GM12878 (cell line): ENCODE data around the gene RGS6. TPM values are rescaled to one million over a fixed set of nuclear protein-coding genes. Genes with fewer than 3 reads are reported as not detected.

Experiments
- ATAC-seq: fragments of 200-7000 bp; cut with Tn5 transposase; 3 replicates; pipeline ENCODE4 v1.9.1; 2020; ENCODE audit warnings: mild to moderate bottlenecking, moderate library complexity
- BruUV-seq: library from RNA; stranded (reverse); fragments of 400-500 nt; replicated peaks from 2 replicates; lab custom pipeline; 2021; lab: Mats Ljungman, UMichigan
- CTCF ChIA-PET: fragments of 300-600 bp; sonication (Branson Sonifier 250); formaldehyde crosslinking; extraction: SDS; loops from one replicate; lab custom pipeline; 2021; ENCODE audit warnings: inconsistent platforms; lab: Yijun Ruan, JAX
- POLR2A ChIA-PET: fragments of 350-600 bp; formaldehyde crosslinking; extraction: SDS; loops from one replicate; lab custom pipeline; 2021; ENCODE audit warnings: inconsistent platforms; lab: Charles Lee
- RAD21 ChIA-PET: fragments of 300-600 bp; sonication (Branson Sonifier 250); formaldehyde crosslinking; loops from one replicate; lab custom pipeline; 2023; ENCODE audit warnings: antibody characterized with exemption; ENCODE audit not compliant: unreplicated experiment; lab: Charles Lee
- SMC1A ChIA-PET: fragments of 300-600 bp; sonication (Branson Sonifier 250); formaldehyde crosslinking; loops from one replicate; lab custom pipeline; 2023; ENCODE audit not compliant: unreplicated experiment, uncharacterized antibody; lab: Charles Lee
- DNase-seq: peaks from one replicate; pipeline ENCODE4 v3.0.0-alpha.2; 2011; ENCODE audit warnings: low read depth, low spot score
- FAIRE-seq: peaks from 3 replicates; lab custom pipeline; 2011; peaks lifted over from hg19 to GRCh38; lab: Jason Lieb, UNC
- H2AFZ ChIP-seq: 2 replicates; pipeline ENCODE4 v1.6.0; 2011; ENCODE audit warnings: low read depth, low read length, control low read depth; ENCODE audit not compliant: control insufficient read depth
- H3K27ac ChIP-seq: 2 replicates; pipeline ENCODE4 v1.5.1; 2011; ENCODE audit warnings: control low read depth; ENCODE audit not compliant: control insufficient read depth, insufficient read depth
- H3K27me3 ChIP-seq, 2 experiments: replicated peaks in 1 of 2; 2 replicates each; pipeline versions ENCODE4 v1.6.0 to v1.6.1; 2011; ENCODE audit warnings: low read length in 1 of 2; ENCODE audit not compliant: control insufficient read depth in 2 of 2, insufficient read depth in 2 of 2
- H3K36me3 ChIP-seq, 2 experiments: 2 replicates each; pipeline ENCODE4 v1.5.1; 2011; ENCODE audit warnings: low read length in 1 of 2; ENCODE audit not compliant: control insufficient read depth in 2 of 2, insufficient read depth in 2 of 2
- H3K4me1 ChIP-seq: 2 replicates; pipeline ENCODE4 v1.6.1; 2011; ENCODE audit warnings: mild to moderate bottlenecking, low read length, moderate library complexity, mixed read lengths; ENCODE audit not compliant: control insufficient read depth, insufficient read depth
- H3K4me2 ChIP-seq: 2 replicates; pipeline ENCODE4 v1.6.0; 2011; ENCODE audit warnings: control low read depth; ENCODE audit not compliant: control insufficient read depth, insufficient read depth
- H3K4me3 ChIP-seq: fragments of 200-600 bp; sonication (generic); 2 replicates; pipeline ENCODE4 v1.5.1; 2016
- H3K79me2 ChIP-seq: 2 replicates; pipeline ENCODE4 v1.6.0; 2011; ENCODE audit warnings: low read length; ENCODE audit not compliant: control insufficient read depth, insufficient read depth
- H3K9ac ChIP-seq: 2 replicates; pipeline ENCODE4 v1.8.0; 2011; ENCODE audit warnings: low read length, control low read depth, mixed read lengths; ENCODE audit not compliant: control insufficient read depth, insufficient read depth
- H3K9me3 ChIP-seq: replicated peaks from 3 replicates; pipeline ENCODE4 v1.5.1; 2011; ENCODE audit warnings: mild to moderate bottlenecking, low read length; ENCODE audit not compliant: control insufficient read depth, insufficient read depth
- H4K20me1 ChIP-seq: 2 replicates; pipeline ENCODE4 v1.6.0; 2011; ENCODE audit not compliant: control insufficient read depth, insufficient read depth
- ATF3 ChIP-seq: IDR thresholded peaks from 2 replicates; pipeline ENCODE4 v1.6.1; 2011; ENCODE audit warnings: low read depth, mild to moderate bottlenecking, low read length, moderate library complexity, borderline replicate concordance; ENCODE audit errors: extremely low read depth
- BRCA1 ChIP-seq: IDR thresholded peaks from 2 replicates; pipeline ENCODE4 v1.6.1; 2011; ENCODE audit warnings: low read depth, low read length, improper control_type of control experiment
- CBX3 ChIP-seq: fragments of 200-600 bp; sonication (generic); IDR thresholded peaks from 2 replicates; pipeline ENCODE4 v1.6.1; 2016; ENCODE audit warnings: low read depth, borderline replicate concordance
- CEBPZ ChIP-seq: fragments of 150-350 bp; IDR thresholded peaks from 2 replicates; pipeline ENCODE4 v1.6.1; 2016; ENCODE audit warnings: low read depth, low read length
- CREM ChIP-seq: IDR thresholded peaks from 2 replicates; pipeline ENCODE4 v1.6.1; 2014; ENCODE audit warnings: antibody characterized with exemption, low read depth
- CTCF ChIP-seq, 3 experiments: IDR thresholded peaks in 2 of 3; conservative IDR thresholded peaks in 1 of 3; 2 replicates each; pipeline ENCODE4 v1.5.1; 2011; ENCODE audit warnings: low read depth in 3 of 3, low read length in 3 of 3, mild to moderate bottlenecking in 3 of 3, control low read depth in 2 of 3, moderate library complexity in 2 of 3, inconsistent platforms in 1 of 3, mixed read lengths in 1 of 3; ENCODE audit not compliant: control insufficient read depth in 2 of 3, insufficient read depth in 1 of 3; ENCODE audit errors: extremely low read depth in 1 of 3
- FOXK2 ChIP-seq: fragments of 450-650 bp; IDR thresholded peaks from 2 replicates; pipeline ENCODE4 v1.6.1; 2017; ENCODE audit warnings: mild to moderate bottlenecking, moderate library complexity
- IKZF2 ChIP-seq, 2 experiments: fragments of 450-650 bp; IDR thresholded peaks; 2 replicates each; pipeline ENCODE4 v1.6.1; 2017; ENCODE audit warnings: mild to moderate bottlenecking in 2 of 2, moderate library complexity in 2 of 2
- JUND ChIP-seq: IDR thresholded peaks from 2 replicates; pipeline ENCODE4 v1.6.1; 2012; ENCODE audit warnings: low read depth, mild to moderate bottlenecking, low read length, improper control_type of control experiment, moderate library complexity
- MAX ChIP-seq: IDR thresholded peaks from 2 replicates; pipeline ENCODE4 v1.6.1; 2012; ENCODE audit warnings: low read depth, low read length, improper control_type of control experiment
- MEF2A ChIP-seq: IDR thresholded peaks from 2 replicates; pipeline ENCODE4 v1.6.1; 2011; ENCODE audit warnings: low read depth, mild to moderate bottlenecking, low read length, moderate library complexity; ENCODE audit not compliant: insufficient read depth
- MTA2 ChIP-seq: fragments of 450-650 bp; IDR thresholded peaks from 2 replicates; pipeline ENCODE4 v1.6.1; 2016; ENCODE audit warnings: low read depth, mild to moderate bottlenecking, moderate library complexity
- SIX5 ChIP-seq: IDR thresholded peaks from 2 replicates; pipeline ENCODE4 v1.6.1; 2011; ENCODE audit warnings: mild to moderate bottlenecking, low read depth, low read length, moderate library complexity; ENCODE audit not compliant: severe bottlenecking
- SUZ12 ChIP-seq: fragments of 200-600 bp; sonication (generic); IDR thresholded peaks from one replicate; pipeline ENCODE4 v1.6.1; 2018; ENCODE audit warnings: antibody characterized with exemption, mild to moderate bottlenecking; ENCODE audit not compliant: unreplicated experiment
- ZBTB33 ChIP-seq: fragments of 450-650 bp; IDR thresholded peaks from 2 replicates; pipeline ENCODE4 v1.6.1; 2017; ENCODE audit warnings: mild to moderate bottlenecking
- WGBS: methylation state at CpG from one replicate; pipeline ENCODE4 v1.1.6; 2016; ENCODE audit warnings: low lambda C conversion rate; ENCODE audit not compliant: insufficient replicate concordance, insufficient coverage; ENCODE audit errors: missing lambda C conversion rate; 5-methylcytosine and 5-hydroxymethylcytosine counted together
- in situ Hi-C: fragments of 300-500 bp; cut with MboI; formaldehyde crosslinking; loops from 9 replicates; pipeline ENCODE4 v1.14.3; 2018; ENCODE audit warnings: mixed read lengths
- intact Hi-C: fragments of 100-400 bp; cut with micrococcal nuclease; formaldehyde crosslinking; loops from one replicate; pipeline ENCODE4 v1.14.2; 2022; ENCODE audit not compliant: unreplicated experiment
- polyA plus RNA-seq, 11 experiments: library from polyadenylated mRNA; depleted of rRNA in 4 of 11; unstranded in 6 of 11; stranded (reverse) in 5 of 11; fragments of >200 nt; fragmentation: Nextera tagmentation in 4 of 11; fragmentation: Illumina TruSeq in 1 of 11; extraction: Ambion mirVana in 4 of 11; extraction: Trizol in 1 of 11; gene quantifications; 1 replicate in 1 of 11; 2 replicates in 10 of 11; pipeline versions ENCODE4 v1.2.1 to v1.2.3, GENCODE V29; 2011 to 2016; ENCODE audit warnings: inconsistent platforms in 2 of 11, missing spikeins in 2 of 11, low read depth in 1 of 11
- total RNA-seq, 4 experiments: library from RNA; depleted of rRNA in 3 of 4; stranded (reverse); fragments of >200 nt in 3 of 4; fragmentation: Illumina TruSeq in 1 of 4; extraction: Trizol in 1 of 4; gene quantifications; 2 replicates each; pipeline versions ENCODE4 v1.2.1 to v1.2.3, GENCODE V29; 2013 to 2021

Gene RGS6
- total and polyA plus RNA-seq, 10 of the 15 experiments (the other 5 are each of a cell fraction or from before 2014, with no cell fraction given) = 3.9 to 18.1 (median 12.4) TPM

- TF ChIP-seq CTCF (IDR thresholded peaks at IDR 0.05 in 2 of 3, conservative IDR thresholded peaks at IDR 0.05 in 1 of 3; ENCODE audit: control insufficient read depth in 2 of 3, extremely low read depth in 1 of 3, insufficient read depth in 1 of 3, low read depth in 3 of 3, low read length in 3 of 3) (no peak), MTA2 (no peak), CEBPZ (no peak), CREM (no peak), MEF2A (no peak), FOXK2 (no peak)
Observed at GRCh38 chr14:72060460-72060859, 128.2 kb downstream of the RGS6 start (continued).

- in situ Hi-C loops = no loop called here
- no peak overlapping the region for H3K4me2 ChIP-seq
- POLR2A ChIA-PET = interaction anchor here (0.6 to 1.0 kb wide), 4 partner anchors 10 to 704 kb away, joined by 3 to 6 read pairs (median 4); no protein-coding TSS in a partner anchor
- TF ChIP-seq JUND = no peak
- no peak for TF ChIP-seq CREM
- no peak for TF ChIP-seq ATF3
- no peak for TF ChIP-seq ZBTB33
- no peak for TF ChIP-seq IKZF2 (IDR thresholded peaks at IDR 0.05)
- TF ChIP-seq SUZ12 = no peak
- TF ChIP-seq MEF2A = no peak
- no peak for TF ChIP-seq MAX
- no peak for TF ChIP-seq SIX5
- no peak for TF ChIP-seq BRCA1
- no peak for TF ChIP-seq CBX3
Observed at GRCh38 chr14:72060917-72061316, 128.7 kb downstream of the RGS6 start.

More at GRCh38 chr14:72060917-72061316, 128.7 kb downstream of the RGS6 start:
- ChIA-PET CTCF (interaction anchor here (0.6 to 5.4 kb wide), 5 partner anchors 11 to 43 kb away, joined by 3 to 41 read pairs (median 4); no protein-coding TSS in a partner anchor), SMC1A (interaction anchor here (0.6 to 4.3 kb wide), 15 partner anchors 9 to 1818 kb away, joined by 3 to 22 read pairs (median 4); no protein-coding TSS in a partner anchor), RAD21 (interaction anchor here (0.9 to 4.6 kb wide), 4 partner anchors 12 to 118 kb away, joined by 3 to 20 read pairs (median 4); no protein-coding TSS in a partner anchor)
- Histone ChIP-seq H3K4me3 (no peak overlapping the region), H3K9ac (no peak overlapping the region), H3K36me3 (no peaks in the 10 kb centered on the region), H3K27ac (no peak overlapping the region), H3K79me2 (no peaks in the 10 kb centered on the region), H3K9me3 (no peaks in the 10 kb centered on the region), H3K4me1 (no peaks in the 10 kb centered on the region), H2AFZ (no peak overlapping the region), H4K20me1 (no peaks in the 10 kb centered on the region), H3K27me3 (no peaks in the 10 kb centered on the region)
- DNase-seq (no peak), FAIRE-seq (no peak), ATAC-seq (no peak)
- no TSS peak for BruUV-seq
- intact Hi-C loops = no loop called here
- WGBS = 38% methylated on average over 1 of the region's 1 CpG
